HEK293T (cell line): Measurements from ENCODE around the gene GHR.

Experiments used
- CTCF ChIA-PET: fragments of 350-600 bp; formaldehyde crosslinking; extraction: SDS; loops from one replicate; lab custom pipeline; 2021; ENCODE audit warnings: antibody characterized with exemption, inconsistent platforms; lab: Yijun Ruan, JAX
- POLR2A ChIA-PET: fragments of 350-600 bp; formaldehyde crosslinking; extraction: SDS; loops from one replicate; lab custom pipeline; 2020; ENCODE audit warnings: antibody characterized with exemption, inconsistent platforms; lab: Yijun Ruan, JAX
- DNase-seq: peaks from one replicate; pipeline ENCODE4 v3.0.0; 2012; ENCODE audit warnings: mixed read lengths; ENCODE audit errors: extremely low spot score
- ARNT ChIP-seq: fragments of 450-650 bp; IDR thresholded peaks from 2 replicates; pipeline ENCODE4 v1.6.1; 2017; ENCODE audit warnings: mild to moderate bottlenecking
- BHLHE40 ChIP-seq: fragments of 450-650 bp; IDR thresholded peaks from 2 replicates; pipeline ENCODE4 v1.6.1; 2016; ENCODE audit warnings: mild to moderate bottlenecking, moderate library complexity, borderline replicate concordance
- CTBP1 ChIP-seq: fragments of 450-650 bp; IDR thresholded peaks from 2 replicates; pipeline ENCODE4 v1.6.1; 2016; ENCODE audit warnings: borderline replicate concordance
- ELF4 ChIP-seq: fragments of 450-650 bp; IDR thresholded peaks from 2 replicates; pipeline ENCODE4 v1.6.1; 2017; ENCODE audit warnings: antibody characterized with exemption
- FOXA1 ChIP-seq: fragments of 450-650 bp; IDR thresholded peaks from 2 replicates; pipeline ENCODE4 v1.6.1; 2016; ENCODE audit warnings: mild to moderate bottlenecking
- FOXK2 ChIP-seq: fragments of 450-650 bp; IDR thresholded peaks from 2 replicates; pipeline ENCODE4 v1.6.1; 2016; ENCODE audit warnings: mild to moderate bottlenecking
- FOXM1 ChIP-seq: fragments of 450-650 bp; IDR thresholded peaks from 2 replicates; pipeline ENCODE4 v1.6.1; 2017; ENCODE audit warnings: mild to moderate bottlenecking, borderline replicate concordance
- HDGF ChIP-seq: fragments of 450-650 bp; IDR thresholded peaks from 2 replicates; pipeline ENCODE4 v1.6.1; 2017; ENCODE audit warnings: antibody characterized with exemption, borderline replicate concordance
- L3MBTL2 ChIP-seq: fragments of 450-650 bp; conservative IDR thresholded peaks from 2 replicates; pipeline ENCODE4 v1.6.1; 2016; ENCODE audit warnings: mild to moderate bottlenecking
- LEF1 ChIP-seq: fragments of 450-650 bp; IDR thresholded peaks from 2 replicates; pipeline ENCODE4 v1.6.1; 2017; ENCODE audit warnings: mild to moderate bottlenecking, borderline replicate concordance
- NFRKB ChIP-seq: fragments of 450-650 bp; IDR thresholded peaks from 2 replicates; pipeline ENCODE4 v1.6.1; 2016; ENCODE audit warnings: mild to moderate bottlenecking, moderate library complexity
- PKNOX1 ChIP-seq: fragments of 450-650 bp; IDR thresholded peaks from 2 replicates; pipeline ENCODE4 v1.6.1; 2016
- SP1 ChIP-seq: fragments of 450-650 bp; IDR thresholded peaks from 2 replicates; pipeline ENCODE4 v1.6.1; 2017
- SUZ12 ChIP-seq: fragments of 450-650 bp; IDR thresholded peaks from 2 replicates; pipeline ENCODE4 v1.6.1; 2016; ENCODE audit warnings: mild to moderate bottlenecking
- TARDBP ChIP-seq: fragments of 450-650 bp; IDR thresholded peaks from 2 replicates; pipeline ENCODE4 v1.6.1; 2016
- ZNF384 ChIP-seq: fragments of 450-650 bp; IDR thresholded peaks from 2 replicates; pipeline ENCODE4 v1.6.1; 2016

The GHR gene

GRCh38 chr5:42423285-42424165, at the start of gene GHR:
GHR (plus strand) TSS chr5:42423439; CDS start chr5:42565875, 142,436 bp downstream.
- ChIA-PET CTCF (interaction anchor here (0.5 to 3.8 kb wide), 11 partner anchors 14 to 650 kb away, joined by 3 to 18 read pairs (median 5); no protein-coding TSS in a partner anchor), POLR2A (interaction anchor here (0.6 to 1.2 kb wide), 3 partner anchors 16 to 520 kb away, joined by 3 to 4 read pairs (median 3); partner anchors contain the start of genes RIMOC1 and SELENOP)
- TF ChIP-seq PKNOX1 = peak; percentile 81
- TF ChIP-seq L3MBTL2 = peak; percentile 15; the same call in 1 of the 2 replicates
- TF ChIP-seq SUZ12 = no peak
- peak; percentile 77 for DNase-seq

DNA sequence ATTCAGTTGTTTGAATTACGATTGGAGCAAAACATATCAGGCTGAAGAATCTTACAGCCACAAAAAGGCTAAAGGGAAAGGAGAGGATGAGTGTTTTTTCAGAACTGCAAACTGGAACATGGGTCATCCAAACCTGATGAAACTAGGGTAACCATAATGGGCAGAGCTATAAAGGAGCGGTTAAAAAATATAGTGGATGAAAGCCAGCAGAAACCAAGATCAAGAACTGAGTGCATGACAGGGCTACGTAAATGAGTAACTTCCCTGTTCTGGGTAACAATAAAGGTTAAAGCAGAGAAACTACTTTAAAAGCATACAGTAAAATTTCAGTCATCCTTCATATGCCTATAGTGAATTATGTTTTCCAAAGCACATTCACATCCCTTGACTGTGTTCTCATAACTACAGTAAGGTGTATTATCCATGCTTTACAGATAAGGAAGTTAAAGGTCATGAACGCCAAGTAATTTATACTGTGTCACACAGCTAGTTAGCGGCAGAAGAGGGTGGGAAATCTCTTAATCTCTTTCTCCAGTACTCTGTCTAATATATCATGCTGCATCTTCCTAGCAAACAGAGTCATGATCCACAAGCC, 48.5 kb upstream of the GHR start:
- no peak for DNase-seq
- no peak for TF ChIP-seq BHLHE40
- no peak for TF ChIP-seq SP1
- TF ChIP-seq FOXM1 = no peak
- no peak for TF ChIP-seq HDGF
- no peak for TF ChIP-seq FOXK2
- no peak for TF ChIP-seq LEF1
- TF ChIP-seq ELF4 = no peak
- no peak for TF ChIP-seq PKNOX1
- no peak for TF ChIP-seq NFRKB
- no peak for TF ChIP-seq FOXA1
- TF ChIP-seq L3MBTL2 = no peak
- no peak for TF ChIP-seq ARNT
- TF ChIP-seq CTBP1 = no peak
- no peak for TF ChIP-seq SUZ12
- TF ChIP-seq TARDBP = no peak
- no peak for TF ChIP-seq ZNF384
- POLR2A ChIA-PET = no interaction called here
- CTCF ChIA-PET = no interaction called here

- TF ChIP-seq NFRKB (no peak), HDGF (no peak), ELF4 (no peak), FOXA1 (no peak), LEF1 (no peak), SUZ12 (no peak), FOXK2 (no peak), CTBP1 (no peak), L3MBTL2 (no peak), BHLHE40 (no peak), TARDBP (no peak), FOXM1 (no peak), ARNT (no peak), ZNF384 (no peak), SP1 (no peak), PKNOX1 (no peak)
- DNase-seq = no peak
- ChIA-PET POLR2A (no interaction called here), CTCF (interaction anchor here (0.6 kb wide), 1 partner anchor 330 kb away, joined by 3 read pairs; no protein-coding TSS in a partner anchor)
Measured at GRCh38 chr5:42377496-42377895, 45.7 kb upstream of the GHR start.

GRCh38 chr5:42381973-42382372, 41.3 kb upstream of the GHR start:
- TF ChIP-seq TARDBP (no peak), NFRKB (no peak), CTBP1 (no peak), ARNT (no peak), FOXA1 (no peak), LEF1 (no peak)
- ChIA-PET CTCF (no interaction called here), POLR2A (no interaction called here)
- DNase-seq = no peak

DNA sequence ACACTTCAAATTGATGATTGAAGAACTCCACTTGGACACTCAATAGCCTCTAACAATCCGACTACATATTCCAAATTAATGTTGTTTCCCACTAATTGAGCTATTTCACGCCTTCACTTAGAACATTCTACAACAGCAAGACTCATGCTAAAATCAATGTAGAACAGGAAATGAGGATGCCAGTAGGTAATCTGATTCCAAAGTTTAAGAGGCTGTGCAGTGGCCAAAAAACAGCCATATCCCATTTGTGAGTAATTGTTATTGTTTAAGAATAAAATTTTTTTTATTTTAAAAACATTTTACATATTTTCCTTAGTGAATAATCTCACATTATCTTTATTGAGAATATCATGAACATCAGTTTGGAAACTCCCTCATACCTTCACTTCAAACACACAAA, 35.7 kb upstream of the GHR start:
- ChIA-PET POLR2A (no interaction called here), CTCF (no interaction called here)
- no peak for TF ChIP-seq TARDBP
- no peak for TF ChIP-seq HDGF
- no peak for TF ChIP-seq ARNT
- no peak for TF ChIP-seq BHLHE40
- no peak for DNase-seq

- TF ChIP-seq NFRKB = no peak
- no peak for TF ChIP-seq L3MBTL2
- TF ChIP-seq BHLHE40 = no peak
- no peak for TF ChIP-seq FOXM1
- TF ChIP-seq SUZ12 = no peak
- no peak for TF ChIP-seq ELF4
- no peak for TF ChIP-seq ARNT
- no peak for TF ChIP-seq PKNOX1
- TF ChIP-seq LEF1 = no peak
- TF ChIP-seq TARDBP = no peak
- TF ChIP-seq ZNF384 = no peak
- no peak for TF ChIP-seq FOXK2
- no peak for TF ChIP-seq HDGF
- TF ChIP-seq SP1 = no peak
- TF ChIP-seq CTBP1 = no peak
- no peak for TF ChIP-seq FOXA1
- ChIA-PET POLR2A (no interaction called here), CTCF (no interaction called here)
- no peak for DNase-seq
Measured at GRCh38 chr5:42390115-42390514, 33.1 kb upstream of the GHR start.
